ENCODE measurements around the gene ACO2. TPM values are rescaled to one million over a fixed set of nuclear protein-coding genes. Genes with fewer than 3 reads are reported as not detected.

The ACO2 gene
- polyA plus RNA-seq, 2 donors, result 22.6 to 59.7 TPM

DNA sequence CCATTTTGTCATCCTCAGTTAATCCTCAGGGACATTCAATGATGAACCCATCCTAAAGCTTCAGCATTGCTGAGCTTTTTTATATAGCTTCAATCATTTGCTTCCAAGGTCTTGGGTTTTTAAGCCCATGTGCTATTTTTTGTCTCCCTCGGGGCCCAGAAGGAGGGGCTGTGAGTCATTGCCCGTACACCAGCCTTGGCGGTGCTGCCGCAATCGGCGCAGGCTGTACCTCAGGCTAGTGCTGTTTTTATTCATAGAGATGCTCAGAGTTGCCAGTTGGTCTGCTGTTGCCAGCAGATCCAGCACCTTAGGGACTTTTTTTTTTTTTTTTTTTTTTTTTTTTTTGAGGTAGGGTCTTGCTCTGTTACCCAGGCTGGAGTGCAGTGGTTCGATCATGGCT, 35.5 kb downstream of the ACO2 start:
- peaks cover 7 to 34% of the 10 kb centered on the region in 2 donors for H3K36me3 ChIP-seq (ENCODE audit: control insufficient read depth in 2 of 2, insufficient read depth in 2 of 2, low read length in 1 of 2)

DNA sequence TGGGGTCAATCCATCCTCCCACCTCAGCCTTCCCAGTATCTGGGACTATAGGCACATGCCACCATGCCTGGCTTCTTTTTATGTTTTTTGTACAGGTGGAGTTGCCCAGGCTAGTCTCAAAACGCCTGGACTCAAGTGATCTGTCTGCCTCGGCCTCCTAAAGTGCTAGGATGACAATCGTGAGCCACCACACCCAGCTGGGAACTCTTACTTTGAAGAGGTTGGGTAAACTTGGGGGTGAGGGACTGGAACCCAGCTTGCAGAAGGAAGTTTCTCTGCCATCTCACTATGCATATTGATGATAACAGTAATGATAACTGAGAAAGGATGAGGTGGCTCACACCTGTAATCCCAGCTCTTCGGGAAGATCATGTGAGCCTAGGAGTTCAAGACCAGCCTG, 35.9 kb downstream of the ACO2 start:
- no peaks in the 10 kb centered on the region for H3K27me3 ChIP-seq (ENCODE audit: control insufficient read depth in 1 of 2, insufficient read depth in 2 of 2, low read length in 2 of 2)
- peaks cover under 1 to 6% of the 10 kb centered on the region in 2 donors for H3K4me1 ChIP-seq (ENCODE audit: control insufficient read depth in 2 of 2, insufficient read depth in 2 of 2, low read length in 1 of 2)
- H3K9me3 ChIP-seq (ENCODE audit: control insufficient read depth in 2 of 2, insufficient read depth in 1 of 2, low read depth in 1 of 2, low read length in 1 of 2), result no peaks in the 10 kb centered on the region
- 50 to 58% methylated on average over 4 of the region's 4 CpGs for WGBS, 2 donors
- no peak overlapping the region for H3K27ac ChIP-seq (ENCODE audit: low read depth in 2 of 2, low read length in 1 of 2)
- peaks cover 6 to 31% of the 10 kb centered on the region in 2 donors for H3K36me3 ChIP-seq (ENCODE audit: control insufficient read depth in 2 of 2, insufficient read depth in 2 of 2, low read length in 1 of 2)
- H3K4me3 ChIP-seq (ENCODE audit: low read depth in 1 of 2, low read length in 2 of 2), result no peak overlapping the region

More for the DNA sequence above, 35.5 kb downstream of the ACO2 start:
- H3K9me3 ChIP-seq (ENCODE audit: control insufficient read depth in 2 of 2, insufficient read depth in 1 of 2, low read depth in 1 of 2, low read length in 1 of 2), result no peaks in the 10 kb centered on the region
- H3K4me3 ChIP-seq (ENCODE audit: low read depth in 1 of 2, low read length in 2 of 2), result no peak overlapping the region
- no peak overlapping the region for H3K27ac ChIP-seq (ENCODE audit: low read depth in 2 of 2, low read length in 1 of 2)
- WGBS, 2 donors, result 41 to 61% methylated on average over 7 of the region's 7 CpGs
- peaks cover 4 to 6% of the 10 kb centered on the region in 2 donors for H3K4me1 ChIP-seq (ENCODE audit: control insufficient read depth in 2 of 2, insufficient read depth in 2 of 2, low read length in 1 of 2)
- H3K27me3 ChIP-seq (ENCODE audit: control insufficient read depth in 1 of 2, insufficient read depth in 2 of 2, low read length in 2 of 2), result no peaks in the 10 kb centered on the region

DNA sequence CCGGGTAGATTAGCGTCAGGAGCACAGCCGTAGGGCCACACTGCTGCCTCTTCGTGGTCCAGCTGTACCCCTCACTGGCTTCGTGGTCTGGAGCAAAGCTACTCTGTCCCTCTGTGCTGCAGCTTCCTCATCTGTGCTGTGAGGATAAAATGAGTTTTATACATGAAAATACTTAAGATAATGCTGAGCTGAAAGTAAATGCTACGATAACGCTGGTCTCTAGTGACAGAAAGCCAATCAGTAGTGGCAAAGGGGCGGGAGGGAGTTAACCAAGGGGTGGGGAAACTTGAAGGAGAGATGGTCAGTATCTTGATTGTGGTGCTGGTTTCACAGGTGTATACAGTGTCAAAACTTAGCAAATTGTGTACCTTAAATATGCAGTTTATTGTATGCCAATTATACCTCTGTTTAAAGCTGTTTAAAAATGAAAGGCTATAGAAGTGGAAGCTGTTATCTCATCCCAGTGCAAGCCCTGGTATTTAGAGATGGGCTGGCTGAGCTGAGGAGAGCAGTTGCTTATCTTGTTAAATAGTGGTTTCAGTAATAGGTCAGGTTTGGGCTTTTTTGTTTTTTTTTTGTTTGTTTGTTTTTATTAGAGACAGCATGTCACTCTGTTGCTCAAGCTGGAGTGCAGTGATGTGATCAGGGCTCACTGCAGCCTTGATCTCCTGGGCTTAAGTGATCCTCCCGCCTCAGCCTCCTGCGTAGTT, 36.7 kb downstream of the ACO2 start:
- Histone ChIP-seq H3K4me1 (ENCODE audit: control insufficient read depth in 2 of 2, insufficient read depth in 2 of 2, low read length in 1 of 2) (peaks cover 0 to 6% of the 10 kb centered on the region in 2 donors), H3K27me3 (ENCODE audit: control insufficient read depth in 1 of 2, insufficient read depth in 2 of 2, low read length in 2 of 2) (no peaks in the 10 kb centered on the region), H3K9me3 (ENCODE audit: control insufficient read depth in 2 of 2, insufficient read depth in 1 of 2, low read depth in 1 of 2, low read length in 1 of 2) (no peaks in the 10 kb centered on the region), H3K27ac (ENCODE audit: low read depth in 2 of 2, low read length in 1 of 2) (no peak overlapping the region), H3K4me3 (ENCODE audit: low read depth in 1 of 2, low read length in 2 of 2) (no peak overlapping the region), H3K36me3 (ENCODE audit: control insufficient read depth in 2 of 2, insufficient read depth in 2 of 2, low read length in 1 of 2) (peaks cover 3 to 29% of the 10 kb centered on the region in 2 donors)
- WGBS, 2 donors, result 86 to 87% methylated on average over 10 of the region's 10 CpGs

DNA sequence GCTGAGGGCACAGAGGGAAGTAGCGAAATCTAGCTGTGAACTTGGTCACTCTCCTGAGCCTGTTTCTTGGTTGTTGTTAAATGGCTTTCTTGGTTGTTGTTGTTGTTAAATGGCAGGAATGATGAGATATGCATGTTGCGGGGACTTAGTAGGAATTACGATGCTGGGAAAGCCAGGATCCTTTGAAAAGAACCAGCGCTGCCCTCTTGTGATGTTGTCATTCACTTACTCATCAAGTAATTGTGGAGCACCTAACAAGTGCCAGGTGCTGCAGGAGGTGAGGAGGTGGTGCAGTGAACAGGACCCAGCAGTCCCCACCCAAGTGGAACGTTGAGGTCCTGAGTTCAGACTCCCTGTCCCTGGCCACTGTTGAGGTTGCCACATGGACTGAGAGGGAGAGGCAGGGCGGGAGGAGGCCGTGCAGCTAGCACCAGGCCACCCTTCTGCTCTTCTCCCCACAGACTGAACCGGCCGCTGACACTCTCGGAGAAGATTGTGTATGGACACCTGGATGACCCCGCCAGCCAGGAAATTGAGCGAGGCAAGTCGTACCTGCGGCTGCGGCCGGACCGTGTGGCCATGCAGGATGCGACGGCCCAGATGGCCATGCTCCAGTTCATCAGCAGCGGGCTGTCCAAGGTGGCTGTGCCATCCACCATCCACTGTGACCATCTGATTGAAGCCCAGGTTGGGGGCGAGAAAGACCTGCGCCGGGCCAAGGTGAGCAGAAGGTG, 38.6 kb downstream of the ACO2 start:
- peaks cover 3 to 22% of the 10 kb centered on the region in 2 donors for H3K36me3 ChIP-seq (ENCODE audit: control insufficient read depth in 2 of 2, insufficient read depth in 2 of 2, low read length in 1 of 2)
- no peaks in the 10 kb centered on the region for H3K27me3 ChIP-seq (ENCODE audit: control insufficient read depth in 1 of 2, insufficient read depth in 2 of 2, low read length in 2 of 2)
- no peak overlapping the region for H3K27ac ChIP-seq (ENCODE audit: low read depth in 2 of 2, low read length in 1 of 2)
- no peak overlapping the region for H3K4me3 ChIP-seq (ENCODE audit: low read depth in 1 of 2, low read length in 2 of 2)
- H3K4me1 ChIP-seq (ENCODE audit: control insufficient read depth in 2 of 2, insufficient read depth in 2 of 2, low read length in 1 of 2), result peaks cover under 1 to 6% of the 10 kb centered on the region in 2 donors
- no peaks in the 10 kb centered on the region for H3K9me3 ChIP-seq (ENCODE audit: control insufficient read depth in 2 of 2, insufficient read depth in 1 of 2, low read depth in 1 of 2, low read length in 1 of 2)
- 90% methylated on average over 23 of the region's 23 CpGs for WGBS, 2 donors

DNA sequence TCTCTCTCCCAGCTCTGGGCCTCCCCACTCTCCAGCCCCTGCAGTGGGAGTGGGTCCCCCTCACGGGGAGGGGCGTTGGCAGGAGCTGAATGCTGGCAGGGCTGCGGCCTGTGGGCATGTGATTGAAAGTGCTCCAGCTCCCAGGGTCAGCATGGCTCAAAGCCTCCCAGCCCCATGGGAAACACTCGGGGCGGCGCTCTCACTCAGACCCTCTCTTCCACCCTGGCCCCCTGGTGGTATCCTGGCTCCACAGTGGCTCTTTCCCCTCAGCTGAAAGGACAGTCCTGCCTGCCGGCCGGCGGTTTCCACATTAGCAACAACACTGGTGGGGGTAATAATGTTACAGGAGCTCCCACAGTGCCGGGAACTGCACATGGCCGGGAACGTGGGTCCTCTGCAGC, 39.9 kb downstream of the ACO2 start:
- no peaks in the 10 kb centered on the region for H3K27me3 ChIP-seq (ENCODE audit: control insufficient read depth in 1 of 2, insufficient read depth in 2 of 2, low read length in 2 of 2)
- H3K4me1 ChIP-seq (ENCODE audit: control insufficient read depth in 2 of 2, insufficient read depth in 2 of 2, low read length in 1 of 2), result peaks cover 6 to 7% of the 10 kb centered on the region in 2 donors
- peaks cover 3 to 29% of the 10 kb centered on the region in 2 donors for H3K36me3 ChIP-seq (ENCODE audit: control insufficient read depth in 2 of 2, insufficient read depth in 2 of 2, low read length in 1 of 2)
- WGBS, 2 donors, result 69 to 77% methylated on average over 10 to 12 of the region's 12 CpGs
- no peaks in the 10 kb centered on the region for H3K9me3 ChIP-seq (ENCODE audit: control insufficient read depth in 2 of 2, insufficient read depth in 1 of 2, low read depth in 1 of 2, low read length in 1 of 2)
- H3K27ac ChIP-seq (ENCODE audit: low read depth in 2 of 2, low read length in 1 of 2), result no peak overlapping the region
- no peak overlapping the region for H3K4me3 ChIP-seq (ENCODE audit: low read depth in 1 of 2, low read length in 2 of 2)

DNA sequence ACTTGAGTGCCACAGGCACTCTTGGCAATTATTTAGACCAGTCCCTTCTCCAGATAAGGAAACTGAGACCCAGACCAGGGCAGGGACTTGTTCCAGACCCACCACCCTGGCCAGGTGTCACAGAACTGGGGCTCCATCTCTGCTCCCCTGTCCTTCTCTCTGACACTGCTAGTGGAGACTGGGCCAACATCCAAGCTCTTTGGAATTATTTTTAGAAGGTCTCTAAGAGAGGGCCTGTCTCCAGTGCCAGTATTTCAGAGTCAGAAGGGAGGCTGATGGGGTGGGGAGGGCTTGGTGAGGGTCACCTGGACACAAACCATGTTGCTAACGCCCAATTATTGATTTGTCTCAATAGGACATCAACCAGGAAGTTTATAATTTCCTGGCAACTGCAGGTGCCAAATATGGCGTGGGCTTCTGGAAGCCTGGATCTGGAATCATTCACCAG, 42.6 kb downstream of the ACO2 start:
- Histone ChIP-seq H3K4me3 (ENCODE audit: low read depth in 1 of 2, low read length in 2 of 2) (no peak overlapping the region), H3K9me3 (ENCODE audit: control insufficient read depth in 2 of 2, insufficient read depth in 1 of 2, low read depth in 1 of 2, low read length in 1 of 2) (no peaks in the 10 kb centered on the region), H3K36me3 (ENCODE audit: control insufficient read depth in 2 of 2, insufficient read depth in 2 of 2, low read length in 1 of 2) (peaks cover 10 to 49% of the 10 kb centered on the region in 2 donors), H3K4me1 (ENCODE audit: control insufficient read depth in 2 of 2, insufficient read depth in 2 of 2, low read length in 1 of 2) (peaks cover 6 to 7% of the 10 kb centered on the region in 2 donors), H3K27me3 (ENCODE audit: control insufficient read depth in 1 of 2, insufficient read depth in 2 of 2, low read length in 2 of 2) (no peaks in the 10 kb centered on the region), H3K27ac (ENCODE audit: low read depth in 2 of 2, low read length in 1 of 2) (no peak overlapping the region)
- 48 to 62% methylated on average over 2 of the region's 2 CpGs for WGBS, 2 donors

DNA sequence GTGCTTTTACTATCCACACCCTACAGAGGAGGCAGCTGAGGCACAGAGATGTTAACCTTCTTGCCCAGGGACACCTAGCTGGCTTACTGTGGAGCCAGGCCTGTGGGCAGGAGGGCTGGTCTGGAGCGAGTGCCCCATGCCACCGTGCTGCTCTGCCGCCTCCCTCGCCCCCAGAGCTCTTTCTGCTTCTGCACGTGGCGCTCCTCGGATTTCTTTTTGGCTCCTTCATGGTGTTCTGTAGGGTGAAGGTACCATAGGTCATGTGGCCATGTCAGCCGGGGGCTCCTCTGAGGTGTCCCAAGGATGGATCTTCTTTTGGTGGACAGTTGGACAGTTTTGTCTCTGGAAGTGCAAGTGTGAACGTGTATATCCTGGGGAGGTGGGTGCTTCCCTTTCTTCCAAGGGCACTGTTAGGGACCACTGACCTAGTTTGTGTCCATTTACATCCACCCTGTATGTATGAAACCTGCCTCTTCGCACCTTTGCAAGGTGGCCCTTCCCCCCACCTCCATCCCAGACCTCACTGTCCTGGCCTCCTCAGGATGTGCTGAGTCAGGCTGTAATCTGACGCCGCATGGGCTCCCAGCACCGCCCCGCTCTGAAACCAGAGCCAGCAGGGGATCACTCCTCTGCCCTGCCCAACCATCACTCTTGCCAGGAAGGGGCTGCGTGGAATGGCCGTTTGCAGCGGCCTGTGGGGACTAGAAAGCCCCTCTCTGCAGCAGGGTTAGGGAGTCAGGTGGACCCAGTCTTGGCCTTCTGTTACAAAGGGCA, 43.7 kb downstream of the ACO2 start:
- peaks cover 12 to 50% of the 10 kb centered on the region in 2 donors for H3K36me3 ChIP-seq (ENCODE audit: control insufficient read depth in 2 of 2, insufficient read depth in 2 of 2, low read length in 1 of 2)
- H3K4me3 ChIP-seq (ENCODE audit: low read depth in 1 of 2, low read length in 2 of 2), result no peak overlapping the region
- no peaks in the 10 kb centered on the region for H3K9me3 ChIP-seq (ENCODE audit: control insufficient read depth in 2 of 2, insufficient read depth in 1 of 2, low read depth in 1 of 2, low read length in 1 of 2)
- H3K27me3 ChIP-seq (ENCODE audit: control insufficient read depth in 1 of 2, insufficient read depth in 2 of 2, low read length in 2 of 2), result no peaks in the 10 kb centered on the region
- peaks cover 6 to 11% of the 10 kb centered on the region in 2 donors for H3K4me1 ChIP-seq (ENCODE audit: control insufficient read depth in 2 of 2, insufficient read depth in 2 of 2, low read length in 1 of 2)
- H3K27ac ChIP-seq (ENCODE audit: low read depth in 2 of 2, low read length in 1 of 2), result peak overlapping the region; percentile 26 to 66
- WGBS, 2 donors, result 59 to 60% methylated on average over 17 of the region's 17 CpGs

DNA sequence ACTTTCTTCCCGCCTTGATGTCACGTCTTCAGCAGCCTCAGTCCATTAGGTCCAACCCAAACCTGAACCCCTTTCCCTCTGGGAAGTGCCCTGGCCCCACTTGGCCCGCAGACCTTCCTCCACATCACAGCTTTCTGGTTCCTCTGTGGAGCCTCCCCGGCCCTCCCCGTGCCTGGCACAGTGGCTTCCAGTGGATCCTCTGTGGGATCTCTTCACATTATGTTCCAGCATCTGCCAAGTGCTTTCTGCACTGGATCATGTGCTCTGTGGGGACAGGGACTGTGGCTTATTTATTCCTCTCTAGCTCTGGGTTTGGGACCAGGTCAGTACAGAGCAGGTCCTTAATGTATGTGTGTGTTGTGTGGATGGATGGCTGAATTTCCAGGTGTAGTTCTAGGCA, 44.5 kb downstream of the ACO2 start:
- H3K27ac ChIP-seq (ENCODE audit: low read depth in 2 of 2, low read length in 1 of 2), result peak overlapping the region; percentile 22 to 66
- WGBS, 2 donors, result 52 to 58% methylated on average over 5 of the region's 5 CpGs

DNA sequence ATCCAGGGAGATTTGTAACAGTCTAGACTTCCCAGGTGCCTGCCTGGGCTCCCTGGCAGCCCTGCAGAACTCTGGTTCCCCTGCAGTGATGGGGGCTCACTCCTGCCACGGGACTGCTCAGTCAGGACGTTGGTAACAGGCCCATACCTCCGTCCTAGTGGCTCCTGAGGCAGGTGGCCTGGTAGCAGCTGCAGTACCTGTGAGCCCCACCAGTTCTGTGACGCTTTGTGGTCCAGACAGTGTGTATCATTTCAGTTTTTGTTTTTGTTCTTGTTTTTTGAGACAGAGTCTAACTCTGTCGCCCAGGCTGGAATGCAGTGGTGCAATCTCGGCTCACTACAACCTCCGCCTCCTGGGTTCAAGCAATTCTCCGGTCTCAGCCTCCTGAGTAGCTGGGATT, 47.5 kb downstream of the ACO2 start:
- peaks cover 2 to 11% of the 10 kb centered on the region in 2 donors for H3K4me1 ChIP-seq (ENCODE audit: control insufficient read depth in 2 of 2, insufficient read depth in 2 of 2, low read length in 1 of 2)
- H3K4me3 ChIP-seq (ENCODE audit: low read depth in 1 of 2, low read length in 2 of 2), result no peak overlapping the region
- H3K9me3 ChIP-seq (ENCODE audit: control insufficient read depth in 2 of 2, insufficient read depth in 1 of 2, low read depth in 1 of 2, low read length in 1 of 2), result no peaks in the 10 kb centered on the region
- peak overlapping the region in 1 of 2 donors; percentile 29 for H3K27ac ChIP-seq (ENCODE audit: low read depth in 2 of 2, low read length in 1 of 2)
- no peaks in the 10 kb centered on the region for H3K27me3 ChIP-seq (ENCODE audit: control insufficient read depth in 1 of 2, insufficient read depth in 2 of 2, low read length in 2 of 2)
- H3K36me3 ChIP-seq (ENCODE audit: control insufficient read depth in 2 of 2, insufficient read depth in 2 of 2, low read length in 1 of 2), result peaks cover 9 to 48% of the 10 kb centered on the region in 2 donors
- WGBS, 2 donors, result 92% methylated on average over 8 of the region's 8 CpGs

More for the DNA sequence above, 44.5 kb downstream of the ACO2 start:
- H3K4me3 ChIP-seq (ENCODE audit: low read depth in 1 of 2, low read length in 2 of 2), result no peak overlapping the region
- H3K4me1 ChIP-seq (ENCODE audit: control insufficient read depth in 2 of 2, insufficient read depth in 2 of 2, low read length in 1 of 2), result peaks cover 8 to 11% of the 10 kb centered on the region in 2 donors
- H3K9me3 ChIP-seq (ENCODE audit: control insufficient read depth in 2 of 2, insufficient read depth in 1 of 2, low read depth in 1 of 2, low read length in 1 of 2), result no peaks in the 10 kb centered on the region
- peaks cover 11 to 48% of the 10 kb centered on the region in 2 donors for H3K36me3 ChIP-seq (ENCODE audit: control insufficient read depth in 2 of 2, insufficient read depth in 2 of 2, low read length in 1 of 2)
- H3K27me3 ChIP-seq (ENCODE audit: control insufficient read depth in 1 of 2, insufficient read depth in 2 of 2, low read length in 2 of 2), result no peaks in the 10 kb centered on the region
